Measurements from ENCODE around the gene OR6N1. TPM values are rescaled to one million over a fixed set of nuclear protein-coding genes. Genes with fewer than 3 reads are reported as not detected.

Gene OR6N1
- total and polyA plus RNA-seq, 9 of the 15 experiments (the other 6 are each of a cell fraction or from before 2014, with no cell fraction given), result 0.01 to 0.07 TPM; not detected in 7

DNA sequence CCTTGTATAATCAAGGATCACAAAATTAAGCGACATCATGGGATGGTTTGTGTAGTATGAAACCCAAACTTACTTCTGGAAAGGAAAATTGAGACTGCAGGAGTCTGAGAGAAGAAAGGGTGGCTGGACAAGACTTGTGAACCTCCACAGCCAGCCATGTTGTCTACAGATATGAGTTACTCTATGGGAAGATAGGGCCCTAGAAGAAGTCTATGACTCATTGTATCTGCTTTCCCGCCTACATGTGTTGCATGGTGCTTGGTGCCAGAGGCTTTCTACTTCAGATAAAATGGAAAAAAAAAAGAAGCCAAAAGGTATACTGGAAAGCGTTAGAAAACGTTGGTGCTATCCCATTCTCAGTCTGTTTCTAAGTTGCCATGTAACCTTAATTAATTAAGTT, 27.7 kb upstream of the OR6N1 start:
- ChIA-PET POLR2A (no interaction called here), CTCF (ENCODE audit: low intra/inter-chr PET ratio) (no interaction called here)
- WGBS (ENCODE audit: insufficient coverage, low coverage, missing lambda C conversion rate), result 2% methylated on average over 4 of the region's 4 CpGs
- Histone ChIP-seq H3K4me1 (replicated peaks in 1 of 2; ENCODE audit: control insufficient read depth in 2 of 2, insufficient read depth in 2 of 2, low read length in 2 of 2) (peaks cover 0 to 15% of the 10 kb centered on the region in 2 experiments; a peak in 2 of 5 replicates), H2AFZ (ENCODE audit: low read depth, low read length) (peak overlapping the region; percentile 97), H4K20me1 (replicated peaks; ENCODE audit: control insufficient read depth, insufficient read depth, low read length) (no peaks in the 10 kb centered on the region), H3K27ac (ENCODE audit: extremely low read depth, low read depth, low read length) (peak overlapping the region; percentile 71), H3K4me3 (no peak overlapping the region), H3K9me3 (replicated peaks; ENCODE audit: control insufficient read depth, insufficient read depth, low read depth, low read length) (peaks cover 2% of the 10 kb centered on the region; the same call in 1 of the 2 replicates), H3K9me1 (ENCODE audit: control insufficient read depth, insufficient read depth, low read length) (no peaks in the 10 kb centered on the region), H3K36me3 (ENCODE audit: control insufficient read depth, insufficient read depth, low read length) (no peaks in the 10 kb centered on the region), H3K27me3 (ENCODE audit: control insufficient read depth in 2 of 2, insufficient read depth in 2 of 2, low read length in 2 of 2) (no peaks in the 10 kb centered on the region), H3K4me2 (ENCODE audit: insufficient read depth, low read length) (peak overlapping the region; percentile 23), H3K79me2 (ENCODE audit: control insufficient read depth, insufficient read depth, low read length) (no peaks in the 10 kb centered on the region), H3K9ac (ENCODE audit: insufficient read depth in 1 of 2, low read depth in 2 of 2, low read length in 2 of 2) (0 out of 4 replicates have a peak overlapping the region, but pooled peaks of 1 of the 2 experiments have one; percentile 19)
- BruUV-seq (replicated peaks), result no TSS peak
- in situ Hi-C loops (cut with MboI), result loop anchor here (10.0 kb wide), 1 partner anchor 195 kb away; no protein-coding TSS in a partner anchor
- intact Hi-C loops (cut with micrococcal nuclease), result loop anchor here (5.0 kb wide), 1 partner anchor 112 kb away; the partner anchor contains the start of gene SPTA1
- FAIRE-seq (peak; percentile 63), ATAC-seq (peak; percentile 90), DNase-seq (ENCODE audit: extremely low read depth in 1 of 4, low spot score in 3 of 4) (peak; percentile 39 to 77 (median 58))
- TF ChIP-seq ZNF217 (CRISPR knock-in tag; IDR thresholded peaks at IDR 0.05) (no peak), CBFA2T3 (IDR thresholded peaks at IDR 0.05) (peak; percentile 71), TRIM24 (IDR thresholded peaks at IDR 0.05) (peak; percentile 60 to 66; a peak in 3 of 4 replicates), TBL1XR1 (IDR thresholded peaks at IDR 0.05; ENCODE audit: low read length in 2 of 2) (no peak), ZNF384 (IDR thresholded peaks at IDR 0.05; ENCODE audit: low read depth, low read length) (peak; percentile 58)
- TF ChIP-seq, protein P1, sequence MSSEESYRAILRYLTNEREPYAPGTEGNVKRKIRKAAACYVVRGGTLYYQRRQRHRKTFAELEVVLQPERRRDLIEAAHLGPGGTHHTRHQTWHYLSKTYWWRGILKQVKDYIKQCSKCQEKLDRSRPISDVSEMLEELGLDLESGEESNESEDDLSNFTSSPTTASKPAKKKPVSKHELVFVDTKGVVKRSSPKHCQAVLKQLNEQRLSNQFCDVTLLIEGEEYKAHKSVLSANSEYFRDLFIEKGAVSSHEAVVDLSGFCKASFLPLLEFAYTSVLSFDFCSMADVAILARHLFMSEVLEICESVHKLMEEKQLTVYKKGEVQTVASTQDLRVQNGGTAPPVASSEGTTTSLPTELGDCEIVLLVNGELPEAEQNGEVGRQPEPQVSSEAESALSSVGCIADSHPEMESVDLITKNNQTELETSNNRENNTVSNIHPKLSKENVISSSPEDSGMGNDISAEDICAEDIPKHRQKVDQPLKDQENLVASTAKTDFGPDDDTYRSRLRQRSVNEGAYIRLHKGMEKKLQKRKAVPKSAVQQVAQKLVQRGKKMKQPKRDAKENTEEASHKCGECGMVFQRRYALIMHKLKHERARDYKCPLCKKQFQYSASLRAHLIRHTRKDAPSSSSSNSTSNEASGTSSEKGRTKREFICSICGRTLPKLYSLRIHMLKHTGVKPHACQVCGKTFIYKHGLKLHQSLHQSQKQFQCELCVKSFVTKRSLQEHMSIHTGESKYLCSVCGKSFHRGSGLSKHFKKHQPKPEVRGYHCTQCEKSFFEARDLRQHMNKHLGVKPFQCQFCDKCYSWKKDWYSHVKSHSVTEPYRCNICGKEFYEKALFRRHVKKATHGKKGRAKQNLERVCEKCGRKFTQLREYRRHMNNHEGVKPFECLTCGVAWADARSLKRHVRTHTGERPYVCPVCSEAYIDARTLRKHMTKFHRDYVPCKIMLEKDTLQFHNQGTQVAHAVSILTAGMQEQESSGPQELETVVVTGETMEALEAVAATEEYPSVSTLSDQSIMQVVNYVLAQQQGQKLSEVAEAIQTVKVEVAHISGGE (CRISPR knock-in tag; IDR thresholded peaks at IDR 0.05), result peak in 1 of 3 experiments; percentile 60; a peak in 1 of 6 replicates
- TF ChIP-seq, protein P2, sequence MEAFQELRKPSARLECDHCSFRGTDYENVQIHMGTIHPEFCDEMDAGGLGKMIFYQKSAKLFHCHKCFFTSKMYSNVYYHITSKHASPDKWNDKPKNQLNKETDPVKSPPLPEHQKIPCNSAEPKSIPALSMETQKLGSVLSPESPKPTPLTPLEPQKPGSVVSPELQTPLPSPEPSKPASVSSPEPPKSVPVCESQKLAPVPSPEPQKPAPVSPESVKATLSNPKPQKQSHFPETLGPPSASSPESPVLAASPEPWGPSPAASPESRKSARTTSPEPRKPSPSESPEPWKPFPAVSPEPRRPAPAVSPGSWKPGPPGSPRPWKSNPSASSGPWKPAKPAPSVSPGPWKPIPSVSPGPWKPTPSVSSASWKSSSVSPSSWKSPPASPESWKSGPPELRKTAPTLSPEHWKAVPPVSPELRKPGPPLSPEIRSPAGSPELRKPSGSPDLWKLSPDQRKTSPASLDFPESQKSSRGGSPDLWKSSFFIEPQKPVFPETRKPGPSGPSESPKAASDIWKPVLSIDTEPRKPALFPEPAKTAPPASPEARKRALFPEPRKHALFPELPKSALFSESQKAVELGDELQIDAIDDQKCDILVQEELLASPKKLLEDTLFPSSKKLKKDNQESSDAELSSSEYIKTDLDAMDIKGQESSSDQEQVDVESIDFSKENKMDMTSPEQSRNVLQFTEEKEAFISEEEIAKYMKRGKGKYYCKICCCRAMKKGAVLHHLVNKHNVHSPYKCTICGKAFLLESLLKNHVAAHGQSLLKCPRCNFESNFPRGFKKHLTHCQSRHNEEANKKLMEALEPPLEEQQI (IDR thresholded peaks at IDR 0.05), result peak; percentile 43; the same call in 1 of the 2 replicates
- TF ChIP-seq, protein P3, sequence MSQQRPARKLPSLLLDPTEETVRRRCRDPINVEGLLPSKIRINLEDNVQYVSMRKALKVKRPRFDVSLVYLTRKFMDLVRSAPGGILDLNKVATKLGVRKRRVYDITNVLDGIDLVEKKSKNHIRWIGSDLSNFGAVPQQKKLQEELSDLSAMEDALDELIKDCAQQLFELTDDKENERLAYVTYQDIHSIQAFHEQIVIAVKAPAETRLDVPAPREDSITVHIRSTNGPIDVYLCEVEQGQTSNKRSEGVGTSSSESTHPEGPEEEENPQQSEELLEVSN (IDR thresholded peaks at IDR 0.05; ENCODE audit: borderline replicate concordance in 1 of 2, extremely low read depth in 1 of 2, insufficient read depth in 1 of 2, insufficient read length in 1 of 2, low read depth in 1 of 2, low read length in 1 of 2, poor library complexity in 1 of 2, severe bottlenecking in 1 of 2), result peak; percentile 81 to 90
- TF ChIP-seq, protein P4, sequence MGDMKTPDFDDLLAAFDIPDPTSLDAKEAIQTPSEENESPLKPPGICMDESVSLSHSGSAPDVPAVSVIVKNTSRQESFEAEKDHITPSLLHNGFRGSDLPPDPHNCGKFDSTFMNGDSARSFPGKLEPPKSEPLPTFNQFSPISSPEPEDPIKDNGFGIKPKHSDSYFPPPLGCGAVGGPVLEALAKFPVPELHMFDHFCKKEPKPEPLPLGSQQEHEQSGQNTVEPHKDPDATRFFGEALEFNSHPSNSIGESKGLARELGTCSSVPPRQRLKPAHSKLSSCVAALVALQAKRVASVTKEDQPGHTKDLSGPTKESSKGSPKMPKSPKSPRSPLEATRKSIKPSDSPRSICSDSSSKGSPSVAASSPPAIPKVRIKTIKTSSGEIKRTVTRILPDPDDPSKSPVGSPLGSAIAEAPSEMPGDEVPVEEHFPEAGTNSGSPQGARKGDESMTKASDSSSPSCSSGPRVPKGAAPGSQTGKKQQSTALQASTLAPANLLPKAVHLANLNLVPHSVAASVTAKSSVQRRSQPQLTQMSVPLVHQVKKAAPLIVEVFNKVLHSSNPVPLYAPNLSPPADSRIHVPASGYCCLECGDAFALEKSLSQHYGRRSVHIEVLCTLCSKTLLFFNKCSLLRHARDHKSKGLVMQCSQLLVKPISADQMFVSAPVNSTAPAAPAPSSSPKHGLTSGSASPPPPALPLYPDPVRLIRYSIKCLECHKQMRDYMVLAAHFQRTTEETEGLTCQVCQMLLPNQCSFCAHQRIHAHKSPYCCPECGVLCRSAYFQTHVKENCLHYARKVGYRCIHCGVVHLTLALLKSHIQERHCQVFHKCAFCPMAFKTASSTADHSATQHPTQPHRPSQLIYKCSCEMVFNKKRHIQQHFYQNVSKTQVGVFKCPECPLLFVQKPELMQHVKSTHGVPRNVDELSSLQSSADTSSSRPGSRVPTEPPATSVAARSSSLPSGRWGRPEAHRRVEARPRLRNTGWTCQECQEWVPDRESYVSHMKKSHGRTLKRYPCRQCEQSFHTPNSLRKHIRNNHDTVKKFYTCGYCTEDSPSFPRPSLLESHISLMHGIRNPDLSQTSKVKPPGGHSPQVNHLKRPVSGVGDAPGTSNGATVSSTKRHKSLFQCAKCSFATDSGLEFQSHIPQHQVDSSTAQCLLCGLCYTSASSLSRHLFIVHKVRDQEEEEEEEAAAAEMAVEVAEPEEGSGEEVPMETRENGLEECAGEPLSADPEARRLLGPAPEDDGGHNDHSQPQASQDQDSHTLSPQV (IDR thresholded peaks at IDR 0.05), result peak; percentile 78

All from K562 (cell line).